WTC11 (cell line): ENCODE measurements around the gene CDC20B. TPM values are rescaled to one million over a fixed set of nuclear protein-coding genes. Genes with fewer than 3 reads are reported as not detected.
"Not testable (repeated sequence)": the region's sequence is repeated elsewhere in the genome, so short reads cannot be mapped to it uniquely, and the experiment has no call there.

Experiments used
- ATAC-seq: fragments of 200-7000 bp; cut with Tn5 transposase; 2 replicates; pipeline ENCODE4 v1.10.0; 2021; ENCODE audit warnings: mild to moderate bottlenecking, moderate library complexity
- CTCF ChIA-PET: fragments of 300-600 bp; sonication (Branson Sonifier 250); formaldehyde crosslinking; loops from one replicate; lab custom pipeline; 2021; ENCODE audit warnings: antibody characterized with exemption; lab: Charles Lee
- POLR2A ChIA-PET: fragments of 350-600 bp; sonication (Branson Sonifier 250); formaldehyde crosslinking; loops from one replicate; lab custom pipeline; 2021; ENCODE audit warnings: antibody characterized with exemption; lab: Charles Lee
- DNase-seq: peaks from one replicate; pipeline ENCODE4 v3.0.0; 2021; ENCODE audit warnings: low spot score
- H3K27ac Mint-ChIP-seq: 2 replicates; pipeline ENCODE4 v1.8.0; 2021; ENCODE audit warnings: mixed read lengths
- H3K27me3 Mint-ChIP-seq: 2 replicates; pipeline ENCODE4 v1.8.0; 2021; ENCODE audit warnings: low read depth, mild to moderate bottlenecking, moderate library complexity, mixed read lengths
- H3K36me3 Mint-ChIP-seq: 2 replicates; pipeline ENCODE4 v1.8.0; 2021; ENCODE audit warnings: mixed read lengths
- H3K4me1 Mint-ChIP-seq: 2 replicates; pipeline ENCODE4 v1.8.0; 2022; ENCODE audit warnings: mixed read lengths
- H3K4me3 Mint-ChIP-seq: 2 replicates; pipeline ENCODE4 v1.8.0; 2021; ENCODE audit warnings: mild to moderate bottlenecking, moderate library complexity, mixed read lengths
- H3K9me3 Mint-ChIP-seq: 2 replicates; pipeline ENCODE4 v1.8.0; 2021; ENCODE audit warnings: mixed read lengths
- AR ChIP-seq: fragments of 250-450 bp; sonication (Bioruptor Pico); IDR thresholded peaks from 2 replicates; pipeline ENCODE4 v1.9.0; 2021; ENCODE audit warnings: mild to moderate bottlenecking
- ATF1 ChIP-seq: sonication (generic); formaldehyde crosslinking; IDR thresholded peaks from 2 replicates; pipeline ENCODE4 v1.8.1; 2023; ENCODE audit warnings: mild to moderate bottlenecking, moderate library complexity, missing genetic modification reagents
- CREM ChIP-seq: sonication (generic); formaldehyde crosslinking; IDR thresholded peaks from 2 replicates; pipeline ENCODE4 v1.8.1; 2022; ENCODE audit warnings: mild to moderate bottlenecking, missing genetic modification reagents, moderate library complexity
- E2F4 ChIP-seq: sonication (generic); formaldehyde crosslinking; IDR thresholded peaks from 2 replicates; pipeline ENCODE4 v1.8.1; 2022; ENCODE audit warnings: low read depth, mild to moderate bottlenecking, moderate library complexity, missing genetic modification reagents, borderline replicate concordance
- FOXP1 ChIP-seq: sonication (generic); formaldehyde crosslinking; IDR thresholded peaks from 2 replicates; pipeline ENCODE4 v1.8.0; 2022; ENCODE audit warnings: missing genetic modification reagents, mild to moderate bottlenecking, moderate library complexity, borderline replicate concordance
- HMGA2 ChIP-seq: fragments of 250-450 bp; sonication (Bioruptor Pico); IDR thresholded peaks from 2 replicates; pipeline ENCODE4 v1.4.0; 2021; ENCODE audit warnings: mild to moderate bottlenecking, moderate library complexity
- KAT7 ChIP-seq: sonication (generic); formaldehyde crosslinking; IDR thresholded peaks from 2 replicates; pipeline ENCODE4 v1.8.1; 2023; ENCODE audit warnings: missing genetic modification reagents, mild to moderate bottlenecking, borderline replicate concordance
- OVOL2 ChIP-seq: fragments of 250-450 bp; sonication (Bioruptor Pico); IDR thresholded peaks from 2 replicates; pipeline ENCODE4 v1.9.0; 2021; ENCODE audit warnings: mild to moderate bottlenecking, borderline replicate concordance
- RORB ChIP-seq: fragments of 250-450 bp; sonication (Bioruptor Pico); IDR thresholded peaks from 2 replicates; pipeline ENCODE4 v1.9.0; 2021; ENCODE audit warnings: mild to moderate bottlenecking
- SOX15 ChIP-seq: fragments of 250-450 bp; sonication (Bioruptor Pico); IDR thresholded peaks from 2 replicates; pipeline ENCODE4 v1.9.0; 2021; ENCODE audit warnings: mild to moderate bottlenecking
- TP53 ChIP-seq: sonication (generic); formaldehyde crosslinking; IDR thresholded peaks from 2 replicates; pipeline ENCODE4 v1.8.1; 2023; ENCODE audit warnings: mild to moderate bottlenecking, missing genetic modification reagents
- ZMAT4 ChIP-seq: fragments of 250-450 bp; sonication (Bioruptor Pico); IDR thresholded peaks from 2 replicates; pipeline ENCODE4 v1.9.0; 2021; ENCODE audit warnings: mild to moderate bottlenecking
- ZNF396 ChIP-seq: fragments of 250-450 bp; sonication (Bioruptor Pico); IDR thresholded peaks from 2 replicates; pipeline ENCODE4 v1.8.0; 2021; ENCODE audit warnings: mild to moderate bottlenecking, moderate library complexity, borderline replicate concordance
- ZNF416 ChIP-seq: fragments of 250-450 bp; sonication (Bioruptor Pico); IDR thresholded peaks from 2 replicates; pipeline ENCODE4 v1.9.0; 2021; ENCODE audit warnings: mild to moderate bottlenecking, inconsistent platforms
- total RNA-seq: library from RNA; stranded (reverse); gene quantifications from 3 replicates; pipeline ENCODE4 v1.2.3, GENCODE V29; 2021

CDC20B gene
- total RNA-seq, 1 experiment from 2014 or later, result not detected

- ATAC-seq, POLR2A ChIA-PET, H3K27me3 Mint-ChIP-seq, H3K9me3 Mint-ChIP-seq, H3K4me3 Mint-ChIP-seq, CTCF ChIA-PET, H3K27ac Mint-ChIP-seq, H3K36me3 Mint-ChIP-seq, DNase-seq: not testable (repeated sequence)
- peaks cover 14% of the 10 kb centered on the region for H3K4me1 Mint-ChIP-seq
- peak; percentile 94; the same call in 1 of the 2 replicates for TF ChIP-seq HMGA2 (CRISPR knock-in tag)
Observed at GRCh38 chr5:55105976-55106375, 67.0 kb downstream of the CDC20B start.

GRCh38 chr5:55104946-55105701 is 67.9 kb downstream of the CDC20B start:
- DNase-seq (no peak), ATAC-seq (no peak)
- peaks cover 14% of the 10 kb centered on the region for H3K9me3 Mint-ChIP-seq
- TF ChIP-seq CREM (CRISPR knock-in tag), result no peak
- TF ChIP-seq HMGA2 (CRISPR knock-in tag), result no peak
- no peak for TF ChIP-seq ATF1
- no peak for TF ChIP-seq ZMAT4 (CRISPR knock-in tag)
- TF ChIP-seq E2F4 (CRISPR knock-in tag), result no peak
- no peak overlapping the region for H3K27ac Mint-ChIP-seq
- H3K27me3 Mint-ChIP-seq, result no peaks in the 10 kb centered on the region; the same call in 1 of the 2 replicates
- H3K4me3 Mint-ChIP-seq, result no peak overlapping the region
- ChIA-PET CTCF (interaction anchor here (1.1 kb wide), 1 partner anchor 146 kb away, joined by 4 read pairs; no protein-coding TSS in a partner anchor), POLR2A (no interaction called here)
- peaks cover 8% of the 10 kb centered on the region for H3K4me1 Mint-ChIP-seq
- peaks cover 5% of the 10 kb centered on the region; the same call in 1 of the 2 replicates for H3K36me3 Mint-ChIP-seq

GRCh38 chr5:55104036-55104772 is 68.8 kb downstream of the CDC20B start:
- DNase-seq, result no peak
- Mint-ChIP-seq H3K27ac (no peak overlapping the region), H3K4me3 (no peak overlapping the region), H3K4me1 (peaks cover 4% of the 10 kb centered on the region), H3K9me3 (peaks cover 17% of the 10 kb centered on the region), H3K36me3 (peaks cover 5% of the 10 kb centered on the region; the same call in 1 of the 2 replicates), H3K27me3 (no peaks in the 10 kb centered on the region; the same call in none of the 2 replicates)
- POLR2A ChIA-PET, result no interaction called here
- TF ChIP-seq ZNF416 (CRISPR knock-in tag) (no peak), KAT7 (CRISPR knock-in tag) (no peak), TP53 (CRISPR knock-in tag) (no peak), ZNF396 (CRISPR knock-in tag) (no peak), FOXP1 (no peak), SOX15 (no peak), OVOL2 (CRISPR knock-in tag) (no peak), AR (CRISPR knock-in tag) (no peak), RORB (no peak), CREM (CRISPR knock-in tag) (no peak)
- ATAC-seq, result no peak; the same call in 1 of the 2 replicates
- CTCF ChIA-PET, result interaction anchor here (1.1 kb wide), 1 partner anchor 145 kb away, joined by 4 read pairs; no protein-coding TSS in a partner anchor
